Measurements from ENCODE around the gene TFF1.

The TFF1 gene

DNA sequence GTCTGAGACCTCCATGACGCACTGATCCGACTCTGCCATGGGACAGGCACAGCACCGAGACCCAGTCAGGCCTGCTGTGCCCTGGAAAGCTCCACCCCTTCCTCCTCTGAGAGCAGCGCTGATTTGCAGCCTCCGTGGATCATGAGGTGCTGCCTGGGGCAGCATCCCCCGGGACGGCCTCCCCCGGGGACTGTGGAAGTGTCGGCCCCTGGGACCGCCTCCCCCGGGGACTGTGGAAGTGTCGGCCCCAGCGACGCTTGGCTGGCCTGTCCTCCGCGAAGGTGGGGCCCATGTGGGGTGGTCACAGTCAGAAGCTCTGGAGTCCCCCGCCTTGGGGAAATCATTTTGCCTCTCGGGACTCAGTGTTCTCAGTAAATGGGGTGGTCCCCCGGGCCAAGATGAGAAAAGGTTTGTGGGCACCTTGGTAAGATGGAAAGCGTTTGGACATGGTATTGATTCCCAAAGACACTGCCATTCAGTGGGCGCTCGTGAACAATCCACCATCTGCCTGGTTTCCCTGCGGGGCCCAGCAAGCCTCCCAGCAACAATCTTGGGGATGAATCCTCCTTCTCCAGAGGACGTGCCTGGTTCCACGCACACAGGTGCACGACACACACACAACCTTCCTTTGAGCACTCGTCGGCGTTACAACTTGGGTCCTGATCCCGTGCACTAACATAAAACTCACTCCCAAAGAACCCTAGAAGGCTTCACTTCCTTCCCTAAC, 18.6 kb downstream of the TFF1 start:
- TF ChIP-seq, protein P1, sequence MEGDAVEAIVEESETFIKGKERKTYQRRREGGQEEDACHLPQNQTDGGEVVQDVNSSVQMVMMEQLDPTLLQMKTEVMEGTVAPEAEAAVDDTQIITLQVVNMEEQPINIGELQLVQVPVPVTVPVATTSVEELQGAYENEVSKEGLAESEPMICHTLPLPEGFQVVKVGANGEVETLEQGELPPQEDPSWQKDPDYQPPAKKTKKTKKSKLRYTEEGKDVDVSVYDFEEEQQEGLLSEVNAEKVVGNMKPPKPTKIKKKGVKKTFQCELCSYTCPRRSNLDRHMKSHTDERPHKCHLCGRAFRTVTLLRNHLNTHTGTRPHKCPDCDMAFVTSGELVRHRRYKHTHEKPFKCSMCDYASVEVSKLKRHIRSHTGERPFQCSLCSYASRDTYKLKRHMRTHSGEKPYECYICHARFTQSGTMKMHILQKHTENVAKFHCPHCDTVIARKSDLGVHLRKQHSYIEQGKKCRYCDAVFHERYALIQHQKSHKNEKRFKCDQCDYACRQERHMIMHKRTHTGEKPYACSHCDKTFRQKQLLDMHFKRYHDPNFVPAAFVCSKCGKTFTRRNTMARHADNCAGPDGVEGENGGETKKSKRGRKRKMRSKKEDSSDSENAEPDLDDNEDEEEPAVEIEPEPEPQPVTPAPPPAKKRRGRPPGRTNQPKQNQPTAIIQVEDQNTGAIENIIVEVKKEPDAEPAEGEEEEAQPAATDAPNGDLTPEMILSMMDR (IDR thresholded peaks at IDR 0.05): no peak
- H3K4me3 ChIP-seq (ENCODE audit: low read depth, low read length): no peak overlapping the region
- no peaks in the 10 kb centered on the region for H3K9me3 ChIP-seq (ENCODE audit: control insufficient read depth, low read length)
- no peak overlapping the region for H3K27ac ChIP-seq
- H3K4me2 ChIP-seq (ENCODE audit: low read length): no peak overlapping the region
- no peaks in the 10 kb centered on the region for H3K79me2 ChIP-seq
- no peak overlapping the region for H3K9ac ChIP-seq
- no peaks in the 10 kb centered on the region for H3K36me3 ChIP-seq (ENCODE audit: control insufficient read depth, insufficient read depth, low read length)
- no peak overlapping the region for H2AFZ ChIP-seq
- no peaks in the 10 kb centered on the region for H3K4me1 ChIP-seq
- H3K27me3 ChIP-seq (ENCODE audit: control insufficient read depth, insufficient read depth, low read length): no peaks in the 10 kb centered on the region

DNA sequence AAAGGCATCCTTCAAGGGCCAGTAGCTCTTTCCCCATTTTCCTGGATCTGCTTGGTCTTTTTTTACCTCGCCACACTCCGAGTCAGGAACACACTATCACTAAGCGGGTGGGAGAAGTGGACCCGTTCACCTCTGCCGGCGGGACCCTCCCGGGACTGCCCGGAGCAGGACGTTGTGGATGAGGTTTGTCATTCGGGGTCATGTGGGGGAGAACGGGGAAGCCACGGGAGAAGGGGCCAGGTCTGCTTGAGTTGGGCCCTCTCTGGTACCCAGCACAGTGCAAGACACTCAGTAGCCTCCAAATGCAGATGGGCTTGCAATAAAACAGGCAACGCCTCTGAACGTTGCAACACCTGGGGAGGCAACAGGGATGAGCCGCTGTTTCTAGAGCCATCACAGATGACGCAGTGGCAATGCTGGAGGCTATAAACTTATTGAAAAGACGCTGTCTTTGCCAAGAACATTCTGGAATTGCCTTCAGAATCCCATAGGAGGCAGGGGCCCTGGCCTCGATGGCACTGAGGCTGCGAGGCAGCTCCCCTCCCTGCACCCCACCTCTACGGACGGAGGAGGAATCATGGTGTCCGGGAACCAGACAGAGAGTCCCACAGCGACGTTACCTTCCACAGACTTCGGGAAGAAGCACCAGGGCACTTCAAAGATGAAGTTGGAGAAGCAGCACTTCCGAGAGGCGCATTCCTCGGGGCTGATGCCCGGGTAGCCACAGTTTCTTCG, 19.3 kb downstream of the TFF1 start:
- TF ChIP-seq, protein P1 (IDR thresholded peaks at IDR 0.05): no peak
- H3K36me3 ChIP-seq (ENCODE audit: control insufficient read depth, insufficient read depth, low read length): no peaks in the 10 kb centered on the region
- no peaks in the 10 kb centered on the region for H3K9me3 ChIP-seq (ENCODE audit: control insufficient read depth, low read length)
- no peak overlapping the region for H3K4me2 ChIP-seq (ENCODE audit: low read length)
- H3K4me3 ChIP-seq (ENCODE audit: low read depth, low read length): no peak overlapping the region
- H2AFZ ChIP-seq: no peak overlapping the region
- H3K9ac ChIP-seq: no peak overlapping the region
- H3K4me1 ChIP-seq: no peaks in the 10 kb centered on the region
- H3K27ac ChIP-seq: no peak overlapping the region
- no peaks in the 10 kb centered on the region for H3K27me3 ChIP-seq (ENCODE audit: control insufficient read depth, insufficient read depth, low read length)
- no peaks in the 10 kb centered on the region for H3K79me2 ChIP-seq

DNA sequence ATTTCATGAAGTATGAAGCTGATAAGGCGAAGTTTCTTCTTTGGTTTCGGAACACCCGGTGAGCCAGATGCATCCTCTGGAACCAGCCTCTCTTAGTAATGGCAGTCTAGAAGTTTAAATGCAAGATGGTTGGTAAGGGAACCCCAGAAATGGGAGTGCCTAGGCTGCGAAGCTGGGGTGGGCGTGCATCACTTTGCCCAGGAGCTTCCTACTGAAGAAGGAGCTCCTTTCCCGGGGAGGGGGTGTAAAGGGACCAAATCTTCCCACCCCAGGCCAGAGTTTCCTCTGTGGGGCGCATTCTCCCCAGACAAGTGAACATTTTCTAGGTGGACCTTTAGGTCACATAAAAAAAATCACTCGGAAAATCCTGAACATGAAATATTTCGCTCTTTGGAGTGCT, 19.9 kb downstream of the TFF1 start:
- no peaks in the 10 kb centered on the region for H3K79me2 ChIP-seq
- H3K4me3 ChIP-seq (ENCODE audit: low read depth, low read length): no peak overlapping the region
- no peaks in the 10 kb centered on the region for H3K36me3 ChIP-seq (ENCODE audit: control insufficient read depth, insufficient read depth, low read length)
- H3K27me3 ChIP-seq (ENCODE audit: control insufficient read depth, insufficient read depth, low read length): no peaks in the 10 kb centered on the region
- TF ChIP-seq, protein P1 (IDR thresholded peaks at IDR 0.05): no peak
- no peak overlapping the region for H3K9ac ChIP-seq
- no peak overlapping the region for H3K4me2 ChIP-seq (ENCODE audit: low read length)
- H3K9me3 ChIP-seq (ENCODE audit: control insufficient read depth, low read length): no peaks in the 10 kb centered on the region
- no peak overlapping the region for H3K27ac ChIP-seq
- H3K4me1 ChIP-seq: no peaks in the 10 kb centered on the region
- H2AFZ ChIP-seq: no peak overlapping the region

DNA sequence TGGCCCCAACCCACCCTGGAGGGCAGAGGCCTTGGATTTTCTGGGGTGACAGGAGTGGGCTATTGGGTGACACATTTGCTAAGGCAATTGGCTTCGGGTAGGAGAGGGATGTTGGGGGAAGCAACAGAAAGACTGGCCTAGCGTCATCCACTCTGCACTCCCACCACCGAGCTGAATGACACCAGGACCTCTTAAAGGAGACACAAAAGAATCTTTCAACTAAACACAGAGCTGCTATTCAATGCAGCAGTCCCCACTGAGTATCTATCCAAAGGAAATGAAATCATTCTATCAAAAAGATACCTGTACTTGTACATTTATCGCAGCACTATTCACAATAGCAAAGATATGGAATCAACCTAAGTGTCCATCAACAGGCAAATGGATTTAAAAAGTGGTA, 21.7 kb downstream of the TFF1 start:
- TF ChIP-seq, protein P1 (IDR thresholded peaks at IDR 0.05): no peak
- Histone ChIP-seq H3K27me3 (ENCODE audit: control insufficient read depth, insufficient read depth, low read length) (no peaks in the 10 kb centered on the region), H3K4me1 (no peaks in the 10 kb centered on the region), H3K9ac (no peak overlapping the region), H3K27ac (no peak overlapping the region), H3K36me3 (ENCODE audit: control insufficient read depth, insufficient read depth, low read length) (no peaks in the 10 kb centered on the region), H3K79me2 (no peaks in the 10 kb centered on the region), H3K4me2 (ENCODE audit: low read length) (no peak overlapping the region), H3K9me3 (ENCODE audit: control insufficient read depth, low read length) (no peaks in the 10 kb centered on the region), H2AFZ (no peak overlapping the region), H3K4me3 (ENCODE audit: low read depth, low read length) (no peak overlapping the region)

Measured in parathyroid adenoma (tissue), 2 donors.